ENCODE data around the gene KCP.

The KCP gene

DNA sequence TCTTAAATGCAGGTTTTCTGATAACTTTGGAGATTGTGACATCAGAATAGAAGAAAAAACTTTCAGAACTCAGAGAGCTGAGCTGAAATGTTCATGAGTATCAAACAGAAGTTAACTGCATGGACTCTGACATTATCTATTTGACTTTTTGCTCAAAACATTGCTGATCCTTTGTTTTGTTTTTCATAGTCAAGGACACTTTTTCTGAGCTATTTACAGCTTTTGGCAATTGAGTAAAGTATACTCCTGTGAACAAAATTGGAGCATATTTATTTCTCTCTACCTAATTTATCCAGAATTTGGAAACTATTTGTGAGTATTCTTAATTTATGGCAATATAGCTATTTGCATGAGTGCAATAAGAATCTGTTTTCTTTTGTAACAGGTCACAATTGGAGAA lies 11.1 kb downstream of the KCP start:
- TF ChIP-seq CTCF (IDR thresholded peaks at IDR 0.05) = no peak
- Histone ChIP-seq H3K4me3 (ENCODE audit: low read depth in 1 of 2, low read length in 1 of 2) (no peak overlapping the region), H3K27me3 (peaks cover 6% of the 10 kb centered on the region), H3K9me3 (no peaks in the 10 kb centered on the region), H3K27ac (no peak overlapping the region), H3K36me3 (no peaks in the 10 kb centered on the region), H3K4me1 (ENCODE audit: control insufficient read depth in 1 of 2, insufficient read depth in 1 of 2, low read depth in 1 of 2, low read length in 1 of 2) (no peaks in the 10 kb centered on the region)

DNA sequence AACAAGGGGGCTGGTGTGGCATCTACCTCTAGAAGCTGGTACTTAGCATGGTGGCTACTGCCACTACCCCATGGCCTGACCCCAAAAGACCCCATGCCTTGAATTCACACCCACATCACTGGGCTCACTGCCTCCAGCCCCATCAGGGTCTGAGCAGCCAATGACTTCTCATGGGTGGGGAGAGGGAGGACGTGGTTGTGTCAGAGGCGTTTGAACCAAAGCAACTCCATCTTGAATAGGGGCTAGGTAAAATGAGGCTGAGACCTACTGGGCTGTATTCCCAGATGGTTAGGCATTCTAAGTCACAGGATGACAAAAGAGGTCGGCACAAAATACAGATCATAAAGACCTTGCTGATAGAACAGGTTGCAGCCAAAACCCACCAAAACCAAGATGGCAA lies 15.2 kb downstream of the KCP start:
- Histone ChIP-seq H3K27ac (no peak overlapping the region), H3K36me3 (no peaks in the 10 kb centered on the region), H3K27me3 (peaks cover 30% of the 10 kb centered on the region), H3K4me3 (ENCODE audit: low read depth in 1 of 2, low read length in 1 of 2) (no peak overlapping the region), H3K4me1 (ENCODE audit: control insufficient read depth in 1 of 2, insufficient read depth in 1 of 2, low read depth in 1 of 2, low read length in 1 of 2) (peaks cover 0 to 6% of the 10 kb centered on the region in 2 experiments), H3K9me3 (no peaks in the 10 kb centered on the region)
- no peak for TF ChIP-seq CTCF (IDR thresholded peaks at IDR 0.05)

GRCh38 chr7:128894101-128894440 lies 16.4 kb downstream of the KCP start:
- Histone ChIP-seq H3K9me3 (no peaks in the 10 kb centered on the region), H3K4me3 (ENCODE audit: low read depth in 1 of 2, low read length in 1 of 2) (no peak overlapping the region), H3K27me3 (peaks cover 42% of the 10 kb centered on the region), H3K4me1 (ENCODE audit: control insufficient read depth in 1 of 2, insufficient read depth in 1 of 2, low read depth in 1 of 2, low read length in 1 of 2) (peaks cover 0 to 6% of the 10 kb centered on the region in 2 experiments), H3K27ac (no peak overlapping the region), H3K36me3 (no peaks in the 10 kb centered on the region)
- no peak for TF ChIP-seq CTCF (IDR thresholded peaks at IDR 0.05)

GRCh38 chr7:128893251-128894100 lies 17.0 kb downstream of the KCP start:
- H3K36me3 ChIP-seq = no peaks in the 10 kb centered on the region
- H3K27ac ChIP-seq = no peak overlapping the region
- no peak overlapping the region for H3K4me3 ChIP-seq (ENCODE audit: low read depth in 1 of 2, low read length in 1 of 2)
- H3K4me1 ChIP-seq (ENCODE audit: control insufficient read depth in 1 of 2, insufficient read depth in 1 of 2, low read depth in 1 of 2, low read length in 1 of 2) = peaks cover 0 to 6% of the 10 kb centered on the region in 2 experiments
- no peak for TF ChIP-seq CTCF (IDR thresholded peaks at IDR 0.05)
- no peaks in the 10 kb centered on the region for H3K9me3 ChIP-seq
- H3K27me3 ChIP-seq = peaks cover 48% of the 10 kb centered on the region

DNA sequence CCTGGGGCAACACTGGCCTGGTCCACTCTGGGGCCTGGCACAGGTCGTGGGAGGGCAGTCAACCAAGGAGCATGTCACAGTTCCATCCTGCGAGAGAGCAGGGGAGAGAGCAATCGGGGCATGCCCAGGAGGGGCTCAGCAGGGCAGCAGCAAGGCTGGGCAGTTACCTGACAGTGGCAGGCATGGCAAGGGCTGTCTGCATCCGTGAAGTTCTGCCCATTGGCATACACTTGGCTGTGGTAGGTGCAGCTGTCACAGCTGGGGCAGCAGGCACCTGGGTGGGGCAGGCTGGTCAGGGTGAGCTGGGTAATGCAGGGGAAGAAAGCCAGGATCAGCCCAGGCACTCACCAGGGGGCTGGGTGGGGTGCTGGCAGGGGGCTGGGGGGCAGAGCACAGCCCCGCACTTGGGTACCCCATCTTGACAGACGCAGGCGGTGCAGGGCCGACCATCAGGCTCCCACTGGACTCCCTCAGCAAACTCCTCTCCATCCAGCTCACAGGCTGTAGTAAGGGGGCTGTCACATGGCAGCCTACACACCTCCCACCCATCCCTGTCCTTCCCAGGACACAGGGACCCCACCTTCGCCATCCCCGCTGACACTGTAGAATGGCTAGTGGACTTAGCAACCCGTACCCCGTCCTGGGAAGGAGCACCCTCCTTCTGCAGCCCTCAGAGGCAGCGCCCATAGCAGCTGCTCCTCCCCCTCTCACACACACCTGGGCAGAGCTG lies 17.8 kb downstream of the KCP start:
- no peak for TF ChIP-seq CTCF (IDR thresholded peaks at IDR 0.05)
- Histone ChIP-seq H3K27ac (no peak overlapping the region), H3K9me3 (no peaks in the 10 kb centered on the region), H3K4me3 (ENCODE audit: low read depth in 1 of 2, low read length in 1 of 2) (no peak overlapping the region), H3K4me1 (ENCODE audit: control insufficient read depth in 1 of 2, insufficient read depth in 1 of 2, low read depth in 1 of 2, low read length in 1 of 2) (peaks cover 0 to 6% of the 10 kb centered on the region in 2 experiments), H3K27me3 (peaks cover 56% of the 10 kb centered on the region), H3K36me3 (no peaks in the 10 kb centered on the region)

All from neutrophil (primary cell).